HG03103 (cell line): Measurements from ENCODE around the gene ATP1A1.

Source experiments
- ATAC-seq: cut with Tn5 transposase; IDR thresholded peaks from one replicate; pipeline ENCODE4 v1.9.1; 2021; ENCODE audit warnings: low read depth; ENCODE audit not compliant: unreplicated experiment

Gene ATP1A1

DNA sequence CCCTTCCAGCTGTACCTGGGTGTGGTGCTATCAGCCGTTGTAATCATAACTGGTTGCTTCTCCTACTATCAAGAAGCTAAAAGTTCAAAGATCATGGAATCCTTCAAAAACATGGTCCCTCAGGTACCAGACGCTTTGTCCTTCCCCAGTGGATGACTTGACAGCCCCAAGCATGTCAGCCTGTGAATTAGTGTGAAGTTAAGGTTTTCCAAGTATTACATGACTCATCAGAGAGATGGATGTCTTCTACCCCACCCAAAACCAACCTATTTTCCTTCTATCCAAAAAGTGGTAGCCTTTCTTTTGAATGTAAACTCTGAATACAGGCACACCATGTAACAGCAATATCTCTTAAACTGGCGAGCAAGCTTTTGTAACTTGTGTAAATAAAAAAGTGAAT is 15.1 kb downstream of the ATP1A1 start:
- ATAC-seq, result no peak

DNA sequence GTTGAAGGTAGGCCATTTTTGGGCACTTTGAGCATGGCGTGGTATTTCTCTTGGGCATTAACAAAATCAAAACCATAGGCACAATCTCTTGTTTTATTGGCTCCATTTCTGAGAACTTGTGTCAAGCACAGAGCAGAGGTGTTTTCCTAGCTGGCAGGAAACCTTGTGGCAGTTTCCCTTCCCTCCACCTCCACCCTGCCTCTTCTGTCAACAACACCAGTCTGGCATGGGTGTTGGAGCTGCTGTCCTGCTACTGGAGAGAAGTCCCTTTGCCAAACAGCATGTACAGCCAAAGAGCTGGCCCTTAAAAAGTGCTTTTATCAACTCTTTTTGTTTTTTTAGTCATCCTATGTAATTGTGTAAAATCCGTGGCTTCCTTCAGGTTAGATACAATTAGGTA is 16.0 kb downstream of the ATP1A1 start:
- no peak for ATAC-seq

DNA sequence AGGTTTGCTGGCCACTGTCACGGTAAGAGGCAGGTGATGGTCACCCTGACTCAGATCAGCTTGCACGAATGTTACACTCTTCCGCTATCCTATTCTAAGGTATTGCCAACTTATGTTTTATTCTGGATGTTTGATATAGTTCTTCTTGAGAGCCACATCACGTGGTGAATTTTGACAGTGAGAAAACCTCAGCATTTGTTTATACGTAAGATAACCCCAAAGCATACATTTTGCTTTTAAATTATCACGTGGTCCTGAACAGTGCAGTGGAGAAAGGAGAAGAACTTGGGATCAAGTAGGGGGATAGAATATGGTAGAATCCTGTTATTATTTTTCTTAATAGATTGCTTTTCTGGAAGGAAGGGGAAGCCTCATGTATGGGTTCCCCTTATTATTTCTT is 16.6 kb downstream of the ATP1A1 start:
- ATAC-seq, result no peak

DNA sequence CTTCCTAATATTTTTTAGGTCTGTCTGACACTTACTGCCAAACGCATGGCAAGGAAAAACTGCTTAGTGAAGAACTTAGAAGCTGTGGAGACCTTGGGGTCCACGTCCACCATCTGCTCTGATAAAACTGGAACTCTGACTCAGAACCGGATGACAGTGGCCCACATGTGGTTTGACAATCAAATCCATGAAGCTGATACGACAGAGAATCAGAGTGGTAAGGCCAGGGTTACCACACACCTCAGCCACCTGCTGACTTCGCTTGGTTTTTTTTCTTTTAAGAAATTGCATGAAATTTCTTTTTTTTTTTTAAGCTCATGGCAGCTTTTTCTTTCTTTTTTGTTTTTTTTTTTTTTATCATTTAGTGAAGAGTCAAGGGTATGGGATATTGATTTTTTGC is 17.2 kb downstream of the ATP1A1 start:
- ATAC-seq, result peak; percentile 50

DNA sequence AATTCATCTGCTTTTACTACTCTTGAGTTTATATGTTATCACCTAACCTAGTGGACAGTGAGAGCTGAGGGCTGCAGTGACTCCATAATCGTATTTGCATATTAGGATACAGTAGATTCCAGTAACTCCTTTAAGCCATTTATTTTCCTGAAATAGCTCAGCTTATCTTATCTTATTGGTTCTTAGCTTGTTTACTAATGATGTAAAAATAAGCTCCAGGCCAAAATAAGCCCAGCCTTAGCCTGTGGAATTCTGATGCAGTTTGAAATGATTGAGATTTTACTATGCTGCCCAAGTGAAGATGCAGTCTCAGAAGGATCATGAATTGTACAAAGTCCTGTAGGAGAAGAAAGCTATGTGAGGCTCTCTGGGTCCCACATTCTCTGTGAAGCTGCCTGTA is 18.1 kb downstream of the ATP1A1 start:
- no peak for ATAC-seq

DNA sequence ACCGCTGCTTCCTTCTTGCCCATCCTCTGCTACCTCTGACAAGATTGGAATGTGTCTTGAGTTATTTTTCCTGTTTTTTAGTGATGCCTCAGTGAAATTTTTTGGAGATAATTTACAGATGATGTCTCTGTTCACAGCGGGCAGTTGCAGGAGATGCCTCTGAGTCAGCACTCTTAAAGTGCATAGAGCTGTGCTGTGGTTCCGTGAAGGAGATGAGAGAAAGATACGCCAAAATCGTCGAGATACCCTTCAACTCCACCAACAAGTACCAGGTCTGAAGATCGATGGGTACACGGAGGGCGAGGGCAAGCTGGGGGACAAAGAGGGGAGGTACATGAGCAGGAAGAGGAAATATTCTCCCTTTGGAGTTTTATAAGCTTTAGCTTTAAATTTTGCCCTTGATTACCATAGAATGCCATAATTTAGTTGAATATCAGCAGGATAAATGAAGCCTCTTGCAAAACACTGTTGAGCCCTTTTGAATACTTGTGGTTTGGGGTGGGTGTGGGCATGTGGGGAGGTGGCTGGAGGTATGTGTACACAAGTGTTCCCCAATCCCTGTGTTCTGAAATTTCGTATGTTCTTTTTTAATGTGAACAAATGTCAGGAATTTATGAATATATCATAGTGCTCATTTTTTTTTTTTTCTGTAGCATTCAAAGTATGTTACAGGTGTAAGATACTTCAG is 19.8 kb downstream of the ATP1A1 start:
- ATAC-seq, result no peak

DNA sequence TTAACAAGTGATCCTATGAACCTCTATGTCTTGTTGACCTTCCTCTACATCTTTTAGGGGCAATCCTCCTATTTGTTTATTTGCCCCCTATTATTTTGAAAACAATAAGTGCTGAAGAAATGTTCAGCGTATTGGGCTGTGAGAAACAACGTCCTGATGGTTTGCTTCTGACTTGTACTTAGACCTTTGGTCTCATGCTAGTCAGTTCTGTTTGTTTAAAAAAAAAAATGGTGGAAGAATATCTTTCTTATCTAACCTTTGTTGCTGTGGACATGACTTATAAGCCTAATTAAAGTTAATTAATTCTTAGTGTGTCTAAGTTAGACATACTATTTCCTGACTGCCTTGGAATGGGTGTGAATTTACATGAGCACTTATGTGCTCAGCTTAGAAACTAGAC is 20.7 kb downstream of the ATP1A1 start:
- ATAC-seq, result no peak

DNA sequence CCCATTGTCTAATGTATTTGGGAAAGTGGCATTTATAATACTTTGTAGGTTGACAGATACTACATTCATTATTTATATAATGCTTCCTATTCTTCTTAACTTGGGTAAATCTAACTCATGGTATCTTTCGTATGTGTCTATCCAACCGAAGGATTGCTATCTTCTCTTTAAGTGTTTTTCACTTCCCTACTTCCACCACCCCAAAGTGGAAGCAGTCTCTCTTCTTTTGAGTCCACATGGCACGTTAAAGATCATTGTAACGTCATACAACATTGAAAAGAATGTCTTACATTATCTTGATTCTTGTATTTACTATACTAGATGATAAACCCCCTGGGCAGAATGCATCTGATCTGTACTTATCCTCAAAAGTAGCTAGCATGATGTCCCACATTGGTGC is 21.2 kb downstream of the ATP1A1 start:
- ATAC-seq, result no peak

DNA sequence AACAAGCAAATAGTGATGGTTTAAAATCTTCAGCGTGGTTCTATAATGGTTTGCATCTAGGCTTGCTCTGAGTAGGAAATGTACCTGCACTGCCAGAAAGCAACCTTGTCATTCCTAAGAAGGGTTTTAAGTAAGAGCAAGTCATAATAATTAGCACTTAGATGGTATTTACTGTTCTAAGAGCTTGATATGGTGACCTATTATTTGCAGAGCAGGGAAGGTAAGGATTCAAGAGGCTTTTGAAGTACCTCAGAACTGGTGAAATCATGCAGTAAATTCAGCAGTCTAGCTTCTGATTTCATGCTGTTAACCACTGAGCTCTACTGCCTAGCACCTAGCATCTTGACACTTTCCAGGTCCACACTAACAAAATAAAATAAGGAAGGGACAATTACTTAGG is 23.7 kb downstream of the ATP1A1 start:
- ATAC-seq, result no peak

DNA sequence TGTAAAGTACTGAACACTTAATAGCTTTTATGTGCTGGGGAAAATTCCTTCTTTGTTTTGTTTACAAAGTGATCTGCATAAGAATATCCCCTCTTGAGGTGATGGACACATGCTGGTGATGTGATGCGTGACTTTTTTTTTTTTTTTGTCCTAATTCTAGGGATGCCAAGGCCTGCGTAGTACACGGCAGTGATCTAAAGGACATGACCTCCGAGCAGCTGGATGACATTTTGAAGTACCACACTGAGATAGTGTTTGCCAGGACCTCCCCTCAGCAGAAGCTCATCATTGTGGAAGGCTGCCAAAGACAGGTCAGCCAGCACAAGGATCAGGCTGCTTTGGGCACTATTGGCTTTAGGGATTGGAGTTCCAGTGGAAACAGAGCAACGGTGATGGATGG is 24.7 kb downstream of the ATP1A1 start:
- ATAC-seq, result no peak

DNA sequence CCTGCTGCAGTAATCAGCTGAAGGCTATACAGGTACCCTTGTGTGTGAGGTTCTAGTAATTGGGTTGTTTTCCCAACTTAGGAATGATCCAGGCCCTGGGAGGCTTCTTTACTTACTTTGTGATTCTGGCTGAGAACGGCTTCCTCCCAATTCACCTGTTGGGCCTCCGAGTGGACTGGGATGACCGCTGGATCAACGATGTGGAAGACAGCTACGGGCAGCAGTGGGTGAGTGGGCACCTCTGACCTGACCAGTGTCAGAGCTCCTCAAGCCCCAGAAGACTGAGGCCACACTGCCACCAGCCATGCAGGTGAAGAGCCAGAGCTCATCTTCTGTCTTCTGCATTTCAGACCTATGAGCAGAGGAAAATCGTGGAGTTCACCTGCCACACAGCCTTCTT is 27.7 kb downstream of the ATP1A1 start:
- no peak for ATAC-seq

DNA sequence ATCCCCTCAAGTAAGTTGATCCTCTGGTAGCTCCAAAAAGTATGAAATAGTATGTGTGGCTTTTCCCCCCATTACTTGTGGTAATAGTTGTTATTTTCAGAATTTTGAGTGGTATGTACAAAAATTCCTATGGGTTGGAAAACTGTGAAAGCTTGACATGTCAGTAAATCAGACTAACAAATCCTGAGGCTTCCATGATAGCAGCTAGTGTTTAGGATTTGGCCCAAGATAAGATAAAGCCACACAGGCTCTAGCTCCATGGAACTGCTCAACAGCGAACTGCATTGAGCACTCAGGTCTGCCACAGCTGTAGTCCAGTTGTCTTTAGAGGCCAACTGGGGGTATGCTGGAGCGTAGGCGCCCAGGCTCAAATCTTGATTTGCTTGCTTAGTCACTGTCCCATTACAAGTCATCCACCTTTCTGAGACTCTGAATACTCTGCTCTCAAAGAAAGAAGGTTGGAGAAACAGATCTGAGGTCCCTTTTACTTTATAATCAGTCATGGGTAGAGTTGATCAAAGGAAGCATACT is 28.7 kb downstream of the ATP1A1 start:
- ATAC-seq, result no peak

DNA sequence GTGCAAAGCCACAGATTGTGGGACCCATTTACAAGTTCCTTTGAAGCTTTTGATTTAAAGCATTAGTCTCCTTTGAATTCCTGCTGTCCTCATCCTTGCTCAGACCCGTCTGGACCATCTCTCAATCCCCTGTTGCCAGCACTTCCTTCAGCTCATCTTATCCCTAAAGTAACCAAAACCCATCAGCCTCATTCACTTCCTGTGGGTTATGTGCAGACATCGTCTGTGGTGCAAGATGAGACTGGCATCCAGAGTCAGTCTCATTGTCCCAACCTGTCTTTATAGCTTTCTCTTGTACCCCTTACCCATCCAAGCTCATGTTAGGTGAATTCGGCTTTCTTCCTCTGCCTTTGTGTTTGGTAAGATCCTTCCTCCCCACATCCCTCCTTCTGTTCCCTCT is 29.3 kb downstream of the ATP1A1 start:
- ATAC-seq, result no peak

DNA sequence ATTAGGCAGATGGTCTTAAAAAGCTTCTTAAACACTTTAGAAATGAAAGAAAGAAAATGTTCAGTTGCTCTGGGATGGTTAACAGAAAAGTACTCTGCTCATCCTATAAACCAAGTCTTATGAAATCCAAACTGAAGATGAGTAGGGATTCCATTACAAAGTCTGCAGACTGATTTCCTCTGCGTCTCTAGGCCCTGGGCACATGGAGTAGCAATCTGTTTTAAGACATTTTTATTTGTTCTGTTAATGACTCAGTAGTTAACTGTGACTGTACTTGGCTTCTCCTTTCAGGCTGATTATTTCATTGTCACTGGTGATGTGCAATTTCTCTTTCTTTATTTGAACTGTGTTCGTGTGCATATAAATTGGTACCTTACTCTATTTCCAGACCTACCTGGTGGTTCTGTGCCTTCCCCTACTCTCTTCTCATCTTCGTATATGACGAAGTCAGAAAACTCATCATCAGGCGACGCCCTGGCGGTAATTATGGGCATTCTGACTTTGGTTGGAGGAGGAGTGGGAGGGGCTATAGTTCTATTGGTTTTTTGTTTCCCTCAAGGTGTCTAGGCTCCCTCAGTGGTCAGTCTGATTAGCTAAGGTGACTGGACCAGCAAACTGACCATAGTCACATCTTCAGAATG is 30.6 kb downstream of the ATP1A1 start:
- no peak for ATAC-seq

DNA sequence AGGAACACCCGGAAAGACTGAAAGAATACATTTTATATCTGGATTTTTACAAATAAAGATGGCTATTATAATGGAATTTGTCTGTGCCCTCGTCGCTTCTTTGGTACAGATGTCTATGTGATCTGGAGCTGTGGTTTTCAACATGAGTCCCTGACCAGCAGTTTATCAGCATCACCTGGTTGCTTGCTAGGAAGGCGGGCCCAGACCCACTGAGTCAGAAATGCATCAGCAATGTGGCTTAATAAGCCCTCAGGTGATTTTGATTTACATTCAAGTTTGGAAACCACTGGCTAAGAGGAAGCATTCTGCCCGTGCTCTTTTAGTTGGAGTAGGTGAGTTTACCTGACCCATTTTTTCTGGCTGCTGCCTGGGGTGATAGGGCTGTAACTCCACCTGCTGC is 31.7 kb downstream of the ATP1A1 start:
- no peak for ATAC-seq

DNA sequence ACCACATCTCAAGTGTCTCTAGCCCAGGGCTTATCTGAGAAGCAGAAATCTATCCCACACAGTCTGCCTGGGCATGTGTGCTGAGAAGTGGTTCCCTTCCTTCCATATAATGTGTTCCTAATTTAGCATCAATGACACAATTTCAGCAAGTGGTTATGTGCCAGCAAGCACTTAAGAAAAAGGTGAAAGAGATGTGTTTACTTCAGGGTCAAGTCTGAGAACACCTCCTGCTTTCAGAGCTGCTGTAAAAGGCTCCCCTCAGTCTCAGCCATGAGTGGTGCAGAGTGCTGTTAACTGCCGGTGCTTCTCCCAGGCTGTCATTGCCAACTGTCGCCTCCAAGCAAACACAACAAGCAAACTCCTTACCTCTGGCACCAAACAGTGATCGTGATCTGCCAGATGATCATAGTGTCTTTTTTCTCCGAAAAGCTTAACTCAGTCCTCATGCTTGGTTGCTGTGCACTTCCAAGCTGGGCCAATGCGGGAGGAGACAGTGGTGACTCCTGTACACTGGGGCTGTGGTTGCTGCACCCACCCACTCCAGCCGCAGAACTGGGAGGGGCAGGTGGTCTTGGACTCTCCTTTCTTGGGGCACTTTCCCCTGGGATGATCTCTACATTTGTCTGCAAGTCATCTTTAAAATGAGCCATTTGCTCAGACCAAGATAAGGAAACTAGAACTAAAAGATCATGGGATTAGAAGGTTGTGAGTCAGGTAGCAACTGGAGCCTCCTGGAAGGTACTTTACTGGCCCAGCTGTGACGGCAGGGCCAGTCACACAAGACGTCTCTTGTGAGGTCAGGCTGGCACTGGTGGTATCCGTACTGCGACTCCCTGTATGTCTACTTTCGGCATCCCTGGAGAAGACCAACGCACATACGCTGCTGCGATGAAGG is 32.4 kb downstream of the ATP1A1 start:
- ATAC-seq, result no peak

DNA sequence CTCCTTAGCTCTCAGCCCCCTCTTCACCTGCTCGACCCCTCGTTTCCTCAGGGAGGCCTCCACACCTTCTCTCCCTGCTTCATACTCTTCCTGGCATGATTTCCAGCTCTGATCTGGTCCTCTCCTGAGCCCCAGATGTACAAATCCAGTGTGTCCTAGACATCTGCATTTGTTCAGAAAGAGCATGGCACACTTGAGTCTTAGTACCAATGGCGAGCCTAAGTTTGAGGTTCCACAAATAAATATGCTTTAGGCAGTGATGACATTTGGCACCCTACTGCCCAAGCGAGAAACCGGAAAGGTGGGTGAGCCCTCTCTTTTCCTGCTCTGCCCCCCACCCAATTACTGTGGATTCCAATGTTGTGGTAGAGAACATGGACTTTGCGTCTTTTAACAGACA is 34.0 kb downstream of the ATP1A1 start:
- no peak for ATAC-seq

DNA sequence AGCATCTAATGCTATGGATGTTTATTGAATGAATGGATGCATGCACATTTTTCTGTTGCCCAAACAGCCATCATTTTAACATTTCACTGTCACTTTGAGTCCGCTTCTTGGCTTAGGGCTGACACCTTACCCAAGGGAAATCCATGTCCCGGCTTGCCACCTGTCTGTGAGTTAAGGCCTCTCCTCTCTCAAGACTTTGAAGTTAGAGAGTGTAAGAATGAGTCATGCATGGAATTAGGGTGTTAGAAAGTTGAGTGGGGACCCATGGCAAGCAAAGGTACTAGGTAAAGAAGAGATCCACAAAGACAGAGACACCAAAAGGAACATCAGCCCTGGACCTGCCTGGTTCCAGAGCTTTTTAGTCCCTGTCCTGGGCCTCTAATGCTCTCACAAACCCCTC is 35.1 kb downstream of the ATP1A1 start:
- no peak for ATAC-seq

DNA sequence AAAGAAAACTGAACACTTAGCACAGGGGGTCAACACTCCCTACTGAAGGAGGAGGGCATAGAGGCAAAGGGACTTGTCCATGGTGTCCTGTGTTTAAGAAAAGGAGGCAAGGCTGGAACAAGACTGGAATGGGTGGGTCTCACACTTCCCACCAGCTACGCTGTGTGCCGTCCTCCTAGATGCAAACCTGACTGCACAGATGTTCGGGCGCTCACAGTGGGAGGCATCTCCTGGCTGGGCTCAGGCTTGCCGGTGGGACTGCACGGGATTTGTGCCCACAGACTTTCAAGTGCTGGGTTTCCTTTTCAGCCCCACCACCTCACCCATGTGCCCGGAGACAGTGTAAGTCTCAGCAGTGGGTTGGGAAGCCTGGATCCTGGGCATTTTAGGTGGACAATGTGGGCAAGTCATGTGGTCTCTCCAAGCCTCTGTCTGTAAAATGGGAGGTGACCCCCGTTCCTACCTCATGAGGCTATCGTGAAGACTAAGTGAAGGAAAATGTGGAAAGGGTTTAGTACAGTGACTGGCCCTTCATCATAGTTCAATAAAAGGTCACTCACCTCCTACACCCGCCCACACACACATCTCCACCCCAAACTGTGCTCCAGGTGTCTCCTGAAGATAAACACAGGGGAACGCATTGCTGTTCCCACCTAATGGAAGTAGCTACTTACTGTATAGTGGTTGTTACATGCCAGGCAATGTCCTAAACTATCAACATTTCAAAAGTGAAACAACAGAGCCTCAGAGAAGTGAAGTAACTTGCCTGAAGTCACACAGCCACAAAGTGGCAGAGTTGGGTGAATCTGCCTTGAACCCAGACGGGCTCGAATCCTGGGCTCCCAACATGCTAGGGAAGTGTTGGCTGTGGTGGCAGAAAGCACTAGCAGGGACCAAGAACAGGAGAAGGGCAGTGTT is 36.0 kb downstream of the ATP1A1 start:
- ATAC-seq, result no peak

DNA sequence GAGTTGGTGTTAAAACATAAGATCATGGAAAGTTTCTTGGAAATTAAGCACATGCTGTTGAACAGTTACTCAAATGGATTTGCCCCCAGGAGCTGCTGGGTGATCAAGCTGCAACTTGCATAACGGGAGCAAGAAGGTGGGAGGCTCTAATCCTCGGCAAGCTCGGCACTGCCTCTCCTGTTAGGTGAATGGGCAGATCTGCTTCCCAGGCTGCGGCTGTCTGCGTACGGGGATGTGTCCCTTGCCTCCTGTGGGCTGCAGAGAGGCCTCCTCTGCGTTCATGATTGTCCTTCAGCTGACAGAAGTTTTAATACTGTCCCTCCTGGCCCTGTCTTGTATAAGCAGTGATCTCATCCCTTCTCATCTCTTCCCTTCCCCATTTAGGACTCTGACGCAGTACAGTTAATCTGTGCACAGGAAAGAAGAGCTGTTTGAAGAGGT is 36.7 kb downstream of the ATP1A1 start:
- no peak for ATAC-seq
